Measurements from ENCODE around the gene PAN3. TPM values are rescaled to one million over a fixed set of nuclear protein-coding genes. Genes with fewer than 3 reads are reported as not detected.

PAN3 gene
- total RNA-seq, 1 donor from 2014 or later = 34.5 TPM

DNA sequence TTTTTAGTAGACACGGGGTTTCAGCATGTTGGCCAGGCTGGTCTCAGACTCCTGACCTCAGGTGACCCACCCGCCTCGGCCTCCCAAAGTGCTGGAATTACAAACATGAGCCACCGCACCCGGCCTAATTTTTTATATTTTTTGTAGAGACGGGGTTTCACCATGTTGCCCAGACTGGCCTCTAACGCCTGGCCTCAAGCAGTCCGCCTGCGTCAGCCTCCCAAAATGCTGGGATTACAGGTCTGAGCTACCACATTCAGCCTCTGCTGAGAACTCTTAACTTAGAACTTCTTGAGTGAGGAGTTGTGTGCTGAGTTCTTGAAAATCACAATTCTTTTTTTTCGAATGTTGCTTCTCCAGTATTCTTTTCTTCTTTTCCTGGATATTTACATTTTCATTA is 112.2 kb downstream of the PAN3 start:
- TF ChIP-seq, protein P1, sequence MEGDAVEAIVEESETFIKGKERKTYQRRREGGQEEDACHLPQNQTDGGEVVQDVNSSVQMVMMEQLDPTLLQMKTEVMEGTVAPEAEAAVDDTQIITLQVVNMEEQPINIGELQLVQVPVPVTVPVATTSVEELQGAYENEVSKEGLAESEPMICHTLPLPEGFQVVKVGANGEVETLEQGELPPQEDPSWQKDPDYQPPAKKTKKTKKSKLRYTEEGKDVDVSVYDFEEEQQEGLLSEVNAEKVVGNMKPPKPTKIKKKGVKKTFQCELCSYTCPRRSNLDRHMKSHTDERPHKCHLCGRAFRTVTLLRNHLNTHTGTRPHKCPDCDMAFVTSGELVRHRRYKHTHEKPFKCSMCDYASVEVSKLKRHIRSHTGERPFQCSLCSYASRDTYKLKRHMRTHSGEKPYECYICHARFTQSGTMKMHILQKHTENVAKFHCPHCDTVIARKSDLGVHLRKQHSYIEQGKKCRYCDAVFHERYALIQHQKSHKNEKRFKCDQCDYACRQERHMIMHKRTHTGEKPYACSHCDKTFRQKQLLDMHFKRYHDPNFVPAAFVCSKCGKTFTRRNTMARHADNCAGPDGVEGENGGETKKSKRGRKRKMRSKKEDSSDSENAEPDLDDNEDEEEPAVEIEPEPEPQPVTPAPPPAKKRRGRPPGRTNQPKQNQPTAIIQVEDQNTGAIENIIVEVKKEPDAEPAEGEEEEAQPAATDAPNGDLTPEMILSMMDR (IDR thresholded peaks at IDR 0.05) = no peak
- Histone ChIP-seq H3K27me3 (no peaks in the 10 kb centered on the region), H3K27ac (no peak overlapping the region), H3K4me1 (no peaks in the 10 kb centered on the region), H3K9me3 (peaks cover 0 to 7% of the 10 kb centered on the region in 2 donors), H3K4me3 (no peak overlapping the region), H3K36me3 (no peaks in the 10 kb centered on the region)
- DNase-seq (ENCODE audit: low spot score in 2 of 2) = no peak
- intact Hi-C loops (cut with DNase I) = no loop called here

DNA sequence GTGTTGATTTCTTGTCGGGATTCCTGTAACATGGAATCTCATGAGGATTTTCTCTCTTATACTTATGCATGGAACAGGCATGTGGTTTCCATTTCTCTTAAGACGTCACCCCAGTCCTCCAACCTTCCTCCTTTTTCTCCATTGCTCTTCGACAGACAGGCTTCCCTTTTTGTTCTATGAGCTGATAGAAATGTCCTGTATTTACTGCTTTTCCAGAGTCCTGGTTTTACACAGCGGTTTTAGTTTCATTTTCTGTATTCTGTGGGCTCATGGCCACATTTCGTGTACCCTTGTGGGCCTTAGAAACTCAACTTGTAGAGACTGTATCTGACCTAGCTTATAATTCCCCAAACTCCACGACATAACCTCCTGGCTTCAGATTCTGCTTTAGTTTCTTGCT is 113.1 kb downstream of the PAN3 start:
- DNase-seq (ENCODE audit: low spot score in 2 of 2) = no peak
- Histone ChIP-seq H3K4me1 (no peaks in the 10 kb centered on the region), H3K36me3 (peaks cover 0 to 3% of the 10 kb centered on the region in 2 donors), H3K27me3 (no peaks in the 10 kb centered on the region), H3K4me3 (no peak overlapping the region), H3K9me3 (peaks cover 0 to 7% of the 10 kb centered on the region in 2 donors), H3K27ac (no peak overlapping the region)
- intact Hi-C loops (cut with DNase I) = no loop called here
- TF ChIP-seq, protein P1 (IDR thresholded peaks at IDR 0.05) = no peak

DNA sequence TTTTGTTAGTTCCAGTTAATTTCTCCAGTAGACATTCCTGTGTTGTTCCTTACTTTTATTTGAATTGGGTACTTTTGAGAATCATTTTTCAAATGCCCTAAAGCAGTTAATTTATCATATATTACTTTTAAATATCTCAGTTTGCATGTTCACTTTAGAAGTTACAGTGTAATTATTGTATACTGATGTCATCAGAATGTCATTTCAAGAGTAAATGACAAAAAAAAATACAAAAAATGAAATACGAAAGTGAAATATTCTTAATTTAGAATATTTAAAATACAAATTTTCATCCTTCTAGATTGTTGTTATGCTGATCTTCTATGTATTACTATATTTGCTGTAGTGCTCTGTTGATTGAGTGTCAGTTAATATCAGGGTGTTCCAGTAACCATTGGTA is 114.2 kb downstream of the PAN3 start:
- TF ChIP-seq, protein P1 (IDR thresholded peaks at IDR 0.05) = no peak
- H3K4me3 ChIP-seq = no peak overlapping the region
- no peak for DNase-seq (ENCODE audit: low spot score in 2 of 2)
- H3K36me3 ChIP-seq = peaks cover 0 to 8% of the 10 kb centered on the region in 2 donors
- intact Hi-C loops (cut with DNase I) = no loop called here
- peaks cover 0 to 3% of the 10 kb centered on the region in 2 donors for H3K9me3 ChIP-seq
- H3K27ac ChIP-seq = no peak overlapping the region
- H3K4me1 ChIP-seq = no peaks in the 10 kb centered on the region
- no peaks in the 10 kb centered on the region for H3K27me3 ChIP-seq

DNA sequence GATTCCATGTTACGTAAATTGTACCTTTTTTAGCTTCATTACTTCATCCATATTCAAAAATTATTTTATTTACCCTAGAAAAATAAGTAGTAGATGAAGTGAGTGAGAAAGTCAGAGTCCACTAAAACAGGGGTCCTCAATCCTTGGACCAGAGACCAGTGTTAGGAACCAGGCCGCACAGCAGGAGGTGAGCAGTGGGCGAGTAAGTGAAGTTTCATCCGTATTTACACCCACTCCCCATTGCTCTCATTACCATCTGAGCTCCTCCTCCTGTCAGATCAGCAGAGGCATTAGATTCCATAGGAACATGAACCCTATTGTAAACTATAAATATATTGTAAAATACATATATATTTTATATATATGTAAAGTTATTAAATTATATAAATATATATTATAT is 119.0 kb downstream of the PAN3 start:
- peaks cover 1 to 34% of the 10 kb centered on the region in 2 donors for H3K36me3 ChIP-seq
- H3K4me3 ChIP-seq = no peak overlapping the region
- no peaks in the 10 kb centered on the region for H3K27me3 ChIP-seq
- intact Hi-C loops (cut with DNase I) = no loop called here
- H3K27ac ChIP-seq = no peak overlapping the region
- TF ChIP-seq, protein P1 (IDR thresholded peaks at IDR 0.05) = no peak
- no peaks in the 10 kb centered on the region for H3K9me3 ChIP-seq
- no peak for DNase-seq (ENCODE audit: low spot score in 2 of 2)
- H3K4me1 ChIP-seq = no peaks in the 10 kb centered on the region

DNA sequence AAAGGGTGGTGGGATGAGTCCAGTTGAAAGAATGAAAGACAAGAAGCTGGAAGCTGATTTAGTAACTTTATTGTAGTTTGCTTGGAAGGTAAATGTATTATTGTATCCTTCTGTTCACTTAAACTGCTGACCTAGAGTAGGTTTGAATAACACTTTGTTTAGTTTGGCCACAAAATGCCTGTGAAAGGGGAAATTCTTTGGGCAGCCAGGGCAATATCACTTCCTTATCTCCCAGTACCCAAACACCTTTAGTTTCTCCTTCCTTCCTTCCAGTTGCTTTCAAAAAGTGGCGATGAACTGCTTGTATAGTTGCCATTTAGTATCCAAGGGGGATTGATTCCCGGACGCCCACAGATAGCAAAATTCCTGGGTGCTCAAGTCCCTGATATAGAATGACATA is 120.1 kb downstream of the PAN3 start:
- no peaks in the 10 kb centered on the region for H3K27me3 ChIP-seq
- no peak for DNase-seq (ENCODE audit: low spot score in 2 of 2)
- H3K4me3 ChIP-seq = no peak overlapping the region
- intact Hi-C loops (cut with DNase I) = no loop called here
- peaks cover 5 to 37% of the 10 kb centered on the region in 2 donors for H3K36me3 ChIP-seq
- no peaks in the 10 kb centered on the region for H3K4me1 ChIP-seq
- no peaks in the 10 kb centered on the region for H3K9me3 ChIP-seq
- H3K27ac ChIP-seq = no peak overlapping the region
- TF ChIP-seq, protein P1 (IDR thresholded peaks at IDR 0.05) = no peak

DNA sequence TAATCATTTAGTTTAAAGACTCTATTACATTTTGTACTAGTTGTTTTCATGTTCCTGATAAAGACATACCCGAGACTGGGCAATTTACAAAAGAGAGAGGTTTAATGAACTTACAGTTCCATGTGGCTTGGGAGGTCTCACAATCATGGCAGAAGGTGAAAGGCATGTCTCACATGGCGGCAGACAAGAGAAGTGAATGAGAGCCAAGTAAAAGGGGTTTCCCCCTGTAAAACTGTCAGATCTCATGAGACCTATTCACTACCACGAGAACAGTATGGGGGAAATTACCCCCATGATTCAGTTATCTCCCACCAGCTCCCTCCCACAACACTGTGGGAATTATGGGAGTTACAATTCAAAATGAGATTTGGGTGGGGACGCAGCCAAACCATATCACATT is 129.2 kb downstream of the PAN3 start:
- Histone ChIP-seq H3K27ac (no peak overlapping the region), H3K4me1 (no peaks in the 10 kb centered on the region), H3K27me3 (no peaks in the 10 kb centered on the region), H3K9me3 (no peaks in the 10 kb centered on the region), H3K36me3 (peaks cover 6 to 35% of the 10 kb centered on the region in 2 donors), H3K4me3 (no peak overlapping the region)
- DNase-seq (ENCODE audit: low spot score in 2 of 2) = no peak
- intact Hi-C loops (cut with DNase I) = no loop called here
- TF ChIP-seq, protein P1 (IDR thresholded peaks at IDR 0.05) = no peak
